Bronchial epithelial cell (primary cell): ENCODE data around the gene CCNY. TPM values are rescaled to one million over a fixed set of nuclear protein-coding genes. Genes with fewer than 3 reads are reported as not detected.
A peak's percentile ranks its signal among the peaks of the same experiment; 100 is the strongest.

ENCODE experiments used
- DNase-seq: peaks from one replicate; pipeline ENCODE4 v3.0.0-alpha.2; 2010; ENCODE audit warnings: low read depth
- FAIRE-seq: peaks from 2 replicates; lab custom pipeline; 2011; peaks lifted over from hg19 to GRCh38; lab: Jason Lieb, UNC
- H3K27me3 ChIP-seq: 2 replicates; pipeline ENCODE4 v1.5.1; 2011; ENCODE audit warnings: low read length; ENCODE audit not compliant: control insufficient read depth, insufficient read depth
- H3K36me3 ChIP-seq: 2 replicates; pipeline ENCODE4 v1.5.1; 2011; ENCODE audit warnings: low read length; ENCODE audit not compliant: control insufficient read depth, insufficient read depth
- H3K4me3 ChIP-seq: 2 replicates; pipeline ENCODE4 v1.5.1; 2011; ENCODE audit warnings: mild to moderate bottlenecking, low read depth, low read length, control low read depth
- CTCF ChIP-seq: IDR thresholded peaks from 2 replicates; pipeline ENCODE4 v1.5.1; 2011; ENCODE audit warnings: mild to moderate bottlenecking, moderate library complexity, low read length, control low read depth, inconsistent platforms; ENCODE audit not compliant: insufficient read depth, severe bottlenecking
- total RNA-seq: library from RNA; depleted of rRNA; stranded (reverse); fragments of >200 nt; gene quantifications from 2 replicates; pipeline ENCODE4 v1.2.1, GENCODE V29; 2014

The CCNY gene
- total RNA-seq, 1 donor from 2014 or later, result 66.3 TPM

DNA sequence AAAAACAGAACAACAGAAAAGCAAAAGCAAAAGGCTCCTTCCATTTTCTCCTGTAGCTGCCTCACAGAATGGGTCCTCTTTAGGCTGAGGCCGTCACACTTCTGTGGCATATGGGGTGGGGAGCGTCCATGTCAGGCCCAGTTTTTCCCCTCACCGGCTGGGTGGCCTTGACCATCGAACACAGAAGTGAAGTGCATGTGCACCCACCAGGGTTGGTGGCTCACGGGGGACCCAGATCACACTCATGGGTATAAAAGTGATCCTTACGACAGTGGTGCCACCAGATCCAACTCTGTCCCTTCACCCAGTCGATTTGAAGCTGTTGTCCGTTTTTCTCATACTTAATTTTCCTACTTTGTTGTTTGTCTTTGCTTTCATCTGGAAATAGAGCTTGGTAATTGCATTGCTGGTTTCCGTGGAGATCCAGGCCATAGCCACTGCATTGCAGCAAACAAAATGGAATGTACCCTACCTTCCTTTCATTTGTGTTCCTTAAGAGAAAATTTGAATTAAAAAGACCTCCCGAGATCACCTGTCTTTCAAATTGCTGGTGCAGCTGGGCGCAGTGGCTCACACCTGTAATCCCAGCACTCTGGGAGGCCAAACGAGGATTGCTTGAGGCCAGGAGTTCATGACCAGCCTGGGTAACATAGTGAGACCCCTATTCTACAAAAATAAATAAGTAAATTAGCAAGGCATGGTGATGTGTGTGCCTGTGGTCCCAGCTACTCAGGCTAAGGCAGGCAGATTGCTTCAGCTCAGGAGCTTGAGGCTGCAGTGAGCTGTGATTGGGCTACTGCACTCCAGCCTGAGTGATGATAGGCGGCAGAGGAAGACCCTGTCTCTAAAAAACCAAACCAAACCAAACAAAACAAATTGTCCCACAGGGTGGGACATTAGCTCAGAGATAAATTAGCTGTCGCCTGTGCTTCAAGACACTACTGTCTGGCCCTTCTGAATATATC lies 258.1 kb downstream of the CCNY start:
- DNase-seq (no peak), FAIRE-seq (no peak)
- TF ChIP-seq CTCF, result no peak
- Histone ChIP-seq H3K27me3 (no peaks in the 10 kb centered on the region), H3K4me3 (no peak overlapping the region), H3K36me3 (no peaks in the 10 kb centered on the region)

DNA sequence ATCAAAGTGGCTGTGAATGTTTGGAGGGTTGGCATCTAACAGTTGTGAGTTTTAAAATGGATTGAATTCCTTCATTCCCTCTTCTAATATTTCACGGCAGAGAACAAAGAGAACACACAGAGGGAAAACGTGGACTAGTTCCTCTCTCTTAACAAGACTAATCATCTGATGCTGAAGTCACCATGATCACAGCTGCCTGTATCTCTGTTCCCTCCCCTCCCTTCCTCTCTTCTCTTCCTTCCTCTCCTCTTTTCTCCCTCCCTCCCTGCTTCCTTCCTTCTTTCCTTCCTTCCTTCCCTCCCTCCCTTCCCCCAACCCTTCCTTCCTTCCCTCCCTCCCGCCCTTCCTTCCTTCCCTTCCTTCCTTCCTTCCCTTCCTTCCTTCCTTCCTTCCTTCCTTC lies 258.8 kb downstream of the CCNY start:
- DNase-seq (no peak), FAIRE-seq (no peak)
- Histone ChIP-seq H3K4me3 (no peak overlapping the region), H3K27me3 (no peaks in the 10 kb centered on the region), H3K36me3 (no peaks in the 10 kb centered on the region)
- TF ChIP-seq CTCF, result no peak

GRCh38 chr10:35598379-35598778 lies 262.1 kb downstream of the CCNY start:
- TF ChIP-seq CTCF, result peak; percentile 32
- Histone ChIP-seq H3K27me3 (no peaks in the 10 kb centered on the region), H3K4me3 (no peak overlapping the region), H3K36me3 (no peaks in the 10 kb centered on the region)
- peak; percentile 76 for FAIRE-seq
- DNase-seq, result no peak

DNA sequence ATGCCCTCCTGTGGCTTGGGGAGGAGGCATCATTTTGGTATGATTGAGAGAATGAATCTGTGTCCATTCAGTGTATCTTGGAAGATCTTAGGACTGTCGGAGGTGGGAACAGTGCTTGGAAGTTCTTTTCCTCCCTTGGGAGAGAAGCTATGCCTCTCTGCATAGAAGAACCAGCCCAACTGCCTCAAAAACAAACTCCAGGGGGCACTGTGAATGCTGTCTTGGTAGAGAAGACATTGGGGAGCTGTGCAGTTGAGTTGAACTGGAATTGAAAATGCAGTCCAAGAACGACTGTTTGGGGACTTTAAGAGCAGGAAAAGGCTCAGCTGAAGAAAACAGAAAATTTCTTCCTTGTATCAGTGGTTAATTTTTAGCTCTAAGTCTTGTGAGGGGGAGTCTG lies 263.9 kb downstream of the CCNY start:
- no peaks in the 10 kb centered on the region for H3K27me3 ChIP-seq
- DNase-seq, result no peak
- peak; percentile 92 for FAIRE-seq

DNA sequence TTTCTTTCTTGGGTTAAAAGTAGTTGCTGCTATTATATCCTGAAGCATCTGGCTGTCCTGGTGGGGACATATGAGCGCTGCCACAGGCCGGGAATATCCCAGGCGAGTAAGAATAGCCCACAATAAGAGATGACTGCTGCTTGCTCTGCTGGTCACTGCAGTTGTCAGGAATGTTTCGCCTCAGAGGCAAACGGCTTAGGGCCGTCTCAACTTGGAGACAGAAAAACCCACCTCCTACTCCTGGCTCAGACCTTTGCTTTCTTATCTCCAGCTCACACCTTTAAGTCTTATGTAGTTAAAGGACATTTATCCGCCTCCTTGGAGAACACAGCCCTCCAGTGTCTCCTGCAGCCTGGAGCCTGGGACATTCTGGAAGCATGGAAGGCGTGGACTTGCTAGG lies 268.9 kb downstream of the CCNY start, which contains the start of gene GJD4:
Gene GJD4, plus strand, starts transcription at position 151 of the 400 bp plus-strand sequence. Its CDS starts 227 bp downstream, at position 378.
- DNase-seq (no peak), FAIRE-seq (no peak)
- no peaks in the 10 kb centered on the region for H3K36me3 ChIP-seq
- peaks cover 7% of the 10 kb centered on the region for H3K27me3 ChIP-seq
- no peak within 1 kb of the TSS for H3K4me3 ChIP-seq
- no peak for TF ChIP-seq CTCF

More for the DNA sequence above, 263.9 kb downstream of the CCNY start:
- TF ChIP-seq CTCF, result peak; percentile 5
- H3K36me3 ChIP-seq, result no peaks in the 10 kb centered on the region
- H3K4me3 ChIP-seq, result no peak overlapping the region

DNA sequence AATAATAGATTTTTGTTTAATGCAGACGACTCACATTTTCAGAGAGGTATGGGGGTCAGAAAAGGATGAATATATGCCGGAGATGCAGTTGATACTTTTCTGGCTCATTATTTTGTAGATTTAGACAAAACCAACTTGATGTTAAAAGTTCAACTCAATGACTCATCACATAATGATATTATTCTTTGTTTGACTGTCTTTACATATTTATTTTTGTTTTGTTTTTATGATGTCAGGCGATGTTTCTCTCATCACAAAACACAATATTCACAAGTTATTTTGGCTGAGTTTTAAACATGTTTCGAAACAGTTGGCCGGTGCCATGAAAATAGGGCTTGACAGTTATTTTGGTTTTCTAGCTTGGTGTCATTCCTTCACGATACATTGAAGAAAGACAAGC lies 270.1 kb downstream of the CCNY start:
- DNase-seq (no peak), FAIRE-seq (no peak)
- no peak overlapping the region for H3K4me3 ChIP-seq
- peaks cover 7% of the 10 kb centered on the region for H3K27me3 ChIP-seq
- no peak for TF ChIP-seq CTCF
- no peaks in the 10 kb centered on the region for H3K36me3 ChIP-seq
